Stomach (tissue), 4 donors: ENCODE measurements around the gene PYHIN1.

Source experiments
- POLR2AphosphoS5 ChIP-seq, 3 donors: sonication (generic); formaldehyde crosslinking; IDR thresholded peaks; one replicate each; pipeline ENCODE4 v1.6.1; 2016; ENCODE audit warnings: antibody characterized with exemption in 3 of 3
- TF ChIP-seq, protein P1 (sequence below), 7 experiments: fragments of 450-650 bp in 4 of 7; fragments of 200-600 bp in 3 of 7; sonication (generic) in 3 of 7; IDR thresholded peaks; one replicate each; pipeline ENCODE4 v1.5.1; 2016 to 2019; ENCODE audit warnings: antibody characterized with exemption in 7 of 7, control low read depth in 2 of 7, mild to moderate bottlenecking in 1 of 7

DNA sequence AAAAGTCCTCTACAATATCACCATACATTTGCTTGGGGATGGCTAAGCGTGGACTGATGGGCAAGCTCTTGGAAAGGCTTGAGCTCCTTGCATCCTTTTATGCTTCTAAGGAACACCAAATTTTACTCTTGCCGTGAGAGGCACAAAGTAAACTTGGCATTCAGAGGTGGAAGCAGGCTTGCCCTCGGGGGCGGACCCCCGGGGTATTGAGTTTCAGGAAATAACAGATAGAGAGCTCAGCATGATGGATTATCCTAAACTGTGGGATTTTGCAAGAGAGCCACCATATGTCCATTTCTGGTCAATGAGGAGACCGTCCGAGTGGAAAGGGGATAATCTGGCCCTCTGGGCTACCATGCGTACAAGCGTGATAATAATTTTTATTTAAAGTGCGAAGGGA, 92.4 kb downstream of the PYHIN1 start:
- TF ChIP-seq POLR2AphosphoS5 (IDR thresholded peaks at IDR 0.05) = no peak
- TF ChIP-seq, protein P1, sequence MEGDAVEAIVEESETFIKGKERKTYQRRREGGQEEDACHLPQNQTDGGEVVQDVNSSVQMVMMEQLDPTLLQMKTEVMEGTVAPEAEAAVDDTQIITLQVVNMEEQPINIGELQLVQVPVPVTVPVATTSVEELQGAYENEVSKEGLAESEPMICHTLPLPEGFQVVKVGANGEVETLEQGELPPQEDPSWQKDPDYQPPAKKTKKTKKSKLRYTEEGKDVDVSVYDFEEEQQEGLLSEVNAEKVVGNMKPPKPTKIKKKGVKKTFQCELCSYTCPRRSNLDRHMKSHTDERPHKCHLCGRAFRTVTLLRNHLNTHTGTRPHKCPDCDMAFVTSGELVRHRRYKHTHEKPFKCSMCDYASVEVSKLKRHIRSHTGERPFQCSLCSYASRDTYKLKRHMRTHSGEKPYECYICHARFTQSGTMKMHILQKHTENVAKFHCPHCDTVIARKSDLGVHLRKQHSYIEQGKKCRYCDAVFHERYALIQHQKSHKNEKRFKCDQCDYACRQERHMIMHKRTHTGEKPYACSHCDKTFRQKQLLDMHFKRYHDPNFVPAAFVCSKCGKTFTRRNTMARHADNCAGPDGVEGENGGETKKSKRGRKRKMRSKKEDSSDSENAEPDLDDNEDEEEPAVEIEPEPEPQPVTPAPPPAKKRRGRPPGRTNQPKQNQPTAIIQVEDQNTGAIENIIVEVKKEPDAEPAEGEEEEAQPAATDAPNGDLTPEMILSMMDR (IDR thresholded peaks at IDR 0.05) = no peak
